PC-9 (cell line): Measurements from ENCODE around the gene SBF2. TPM values are rescaled to one million over a fixed set of nuclear protein-coding genes. Genes with fewer than 3 reads are reported as not detected.
"Not testable (repeated sequence)": the region's sequence is repeated elsewhere in the genome, so short reads cannot be mapped to it uniquely, and the experiment has no call there.

Experiments used
- BruUV-seq: library from RNA; stranded (reverse); fragments of 400-500 nt; replicated peaks from 2 replicates; lab custom pipeline; 2021; lab: Mats Ljungman, UMichigan
- CTCF ChIA-PET: fragments of 300-600 bp; sonication (Branson Sonifier 250); formaldehyde crosslinking; loops from one replicate; lab custom pipeline; 2022; ENCODE audit warnings: antibody characterized with exemption; lab: Charles Lee
- POLR2A ChIA-PET: fragments of 300-600 bp; sonication (Branson Sonifier 250); formaldehyde crosslinking; loops from one replicate; lab custom pipeline; 2022; ENCODE audit warnings: antibody characterized with exemption; ENCODE audit not compliant: unreplicated experiment; lab: Charles Lee
- DNase-seq, 2 experiments: peaks; one replicate each; pipeline versions ENCODE4 v3.0.0 to v3.0.0-alpha.2; 2015 to 2022; ENCODE audit warnings: mixed read lengths in 1 of 2
- H2AFZ ChIP-seq: fragments of 200-600 bp; sonication (generic); 2 replicates; pipeline ENCODE4 v1.8.1; 2017; ENCODE audit warnings: antibody characterized with exemption
- H3F3A ChIP-seq: fragments of 200-600 bp; sonication (generic); 2 replicates; pipeline ENCODE4 v1.8.1; 2017; ENCODE audit warnings: antibody characterized with exemption, mild to moderate bottlenecking, low read depth; ENCODE audit not compliant: insufficient read depth
- H3K27ac ChIP-seq: fragments of 200-600 bp; sonication (generic); 2 replicates; pipeline ENCODE4 v1.6.1; 2016; ENCODE audit warnings: mixed run types
- H3K27me3 ChIP-seq: fragments of 200-600 bp; sonication (generic); 2 replicates; pipeline ENCODE4 v1.6.1; 2016; ENCODE audit warnings: low read depth, mixed run types; ENCODE audit not compliant: insufficient read depth
- H3K36me3 ChIP-seq: fragments of 200-600 bp; sonication (generic); 2 replicates; pipeline ENCODE4 v1.6.1; 2016; ENCODE audit warnings: low read depth, mixed run types
- H3K4me1 ChIP-seq: fragments of 200-600 bp; sonication (generic); replicated peaks from 2 replicates; pipeline ENCODE4 v1.6.1; 2016; ENCODE audit warnings: mixed run types; ENCODE audit not compliant: insufficient read depth
- H3K4me2 ChIP-seq: fragments of 200-600 bp; sonication (generic); 2 replicates; pipeline ENCODE4 v1.6.1; 2017; ENCODE audit warnings: mixed run types
- H3K4me3 ChIP-seq: fragments of 200-600 bp; sonication (generic); 2 replicates; pipeline ENCODE4 v1.6.1; 2016; ENCODE audit warnings: mixed run types
- H3K79me2 ChIP-seq: fragments of 200-600 bp; sonication (generic); 2 replicates; pipeline ENCODE4 v1.6.1; 2017; ENCODE audit warnings: low read depth, mixed run types
- H3K9me2 ChIP-seq: fragments of 200-600 bp; sonication (generic); 2 replicates; pipeline ENCODE4 v1.8.1; 2017; ENCODE audit warnings: mild to moderate bottlenecking; ENCODE audit not compliant: insufficient read depth
- H3K9me3 ChIP-seq: fragments of 200-600 bp; sonication (generic); 2 replicates; pipeline ENCODE4 v1.8.1; 2016; ENCODE audit warnings: low read depth; ENCODE audit not compliant: insufficient read depth
- H4K20me1 ChIP-seq: fragments of 200-600 bp; sonication (generic); 2 replicates; pipeline ENCODE4 v1.8.1; 2017; ENCODE audit not compliant: insufficient read depth
- CTCF ChIP-seq: fragments of 200-600 bp; sonication (generic); conservative IDR thresholded peaks from 2 replicates; pipeline ENCODE4 v1.6.1; 2017; ENCODE audit warnings: mixed run types, antibody characterized with exemption, mild to moderate bottlenecking, moderate library complexity
- EZH2 ChIP-seq: fragments of 200-600 bp; sonication (generic); IDR thresholded peaks from 2 replicates; pipeline ENCODE4 v1.8.0; 2017; ENCODE audit warnings: antibody characterized with exemption, low read depth
- intact Hi-C: fragments of 100-400 bp; cut with micrococcal nuclease; formaldehyde crosslinking; loops from one replicate; pipeline ENCODE4 v1.10.0; 2022; ENCODE audit not compliant: unreplicated experiment
- total RNA-seq: library from RNA; stranded (reverse); gene quantifications from 2 replicates; pipeline ENCODE4 v1.2.3, GENCODE V29; 2021

SBF2 gene
- total RNA-seq, 1 experiment from 2014 or later, result 18.6 TPM

GRCh38 chr11:10134975-10135481, 159.0 kb downstream of the SBF2 start:
- TF ChIP-seq CTCF (no peak), EZH2 (no peak)
- Histone ChIP-seq H2AFZ (no peak overlapping the region), H3K4me1 (0 out of 2 replicates have a peak, but pooled peaks cover 3% of the 10 kb centered on the region), H3K9me2 (no peaks in the 10 kb centered on the region), H3K79me2 (no peaks in the 10 kb centered on the region), H3K4me2 (no peak overlapping the region), H3F3A (no peaks in the 10 kb centered on the region), H3K36me3 (no peaks in the 10 kb centered on the region), H3K27me3 (no peaks in the 10 kb centered on the region), H3K27ac (no peak overlapping the region), H3K4me3 (no peak overlapping the region), H3K9me3 (no peaks in the 10 kb centered on the region), H4K20me1 (no peaks in the 10 kb centered on the region)
- ChIA-PET CTCF (no interaction called here), POLR2A (no interaction called here)
- no peak for DNase-seq
- no TSS peak for BruUV-seq
- intact Hi-C loops, result no loop called here

DNA sequence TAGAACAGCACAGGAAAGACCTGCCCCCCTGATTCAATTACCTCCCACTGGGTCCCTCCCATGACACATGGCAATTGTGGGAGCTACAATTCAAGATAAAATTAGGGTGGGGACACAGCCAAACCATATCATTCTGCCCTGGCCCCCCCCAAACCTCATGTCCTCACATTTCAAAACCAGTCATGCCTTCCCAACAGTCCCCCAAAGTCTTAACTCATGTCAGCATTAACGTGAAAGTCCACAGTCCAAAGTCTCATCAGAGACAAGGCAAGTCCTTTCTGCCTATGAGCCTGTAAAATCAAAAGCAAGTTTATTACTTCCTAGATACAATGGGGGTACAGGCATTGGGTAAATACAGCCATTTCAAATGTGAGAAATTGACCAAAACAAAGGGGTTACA, 159.8 kb downstream of the SBF2 start:
- H3K79me2 ChIP-seq, H3K4me3 ChIP-seq, CTCF ChIA-PET, H3K27me3 ChIP-seq, H3K4me1 ChIP-seq, H3K27ac ChIP-seq, H3K36me3 ChIP-seq, H2AFZ ChIP-seq, H3K9me2 ChIP-seq, H3F3A ChIP-seq, H3K9me3 ChIP-seq, DNase-seq, H3K4me2 ChIP-seq, H4K20me1 ChIP-seq, intact Hi-C loops, BruUV-seq, POLR2A ChIA-PET: not testable (repeated sequence)

DNA sequence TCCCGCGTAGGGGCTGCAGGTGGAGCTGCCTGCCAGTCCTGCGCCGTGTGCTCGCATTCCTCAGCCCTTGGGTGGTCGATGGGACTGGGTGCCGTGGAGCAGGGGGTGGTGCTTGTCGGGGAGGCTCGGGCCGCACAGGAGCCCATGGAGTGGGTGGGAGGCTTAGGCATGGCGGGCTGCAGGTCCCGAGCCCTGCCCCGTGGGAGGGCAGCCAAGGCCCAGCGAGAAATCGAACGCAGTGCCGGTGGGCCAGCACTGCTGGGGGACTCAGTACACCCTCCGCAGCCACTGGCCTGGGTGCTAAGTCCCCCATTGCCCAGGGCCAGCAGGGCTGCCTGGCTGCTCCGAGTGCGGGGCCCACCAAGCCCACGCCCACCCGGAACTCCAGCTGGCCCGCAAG, 160.8 kb downstream of the SBF2 start:
- H3K4me3 ChIP-seq, DNase-seq, H2AFZ ChIP-seq, H3K9me2 ChIP-seq, BruUV-seq, H3K4me2 ChIP-seq, H3K79me2 ChIP-seq, H3K27me3 ChIP-seq, H3F3A ChIP-seq, CTCF ChIA-PET, H4K20me1 ChIP-seq, H3K36me3 ChIP-seq, intact Hi-C loops, POLR2A ChIA-PET, H3K27ac ChIP-seq, H3K9me3 ChIP-seq, H3K4me1 ChIP-seq: not testable (repeated sequence)

- POLR2A ChIA-PET, result no interaction called here
These were observed 163.1 kb downstream of the SBF2 start for GRCh38 chr11:10130875-10131274.

GRCh38 chr11:10129184-10129583, 164.8 kb downstream of the SBF2 start:
- POLR2A ChIA-PET, H3K4me3 ChIP-seq, H3K27ac ChIP-seq, H3K79me2 ChIP-seq, H3F3A ChIP-seq, DNase-seq, H3K27me3 ChIP-seq, H4K20me1 ChIP-seq, H3K36me3 ChIP-seq, intact Hi-C loops, BruUV-seq, H3K4me1 ChIP-seq, CTCF ChIA-PET, H3K9me3 ChIP-seq, H3K4me2 ChIP-seq, H2AFZ ChIP-seq, H3K9me2 ChIP-seq: not testable (repeated sequence)

More at GRCh38 chr11:10130875-10131274, 163.1 kb downstream of the SBF2 start:
- no peaks in the 10 kb centered on the region for H3K4me1 ChIP-seq
- no peak overlapping the region for H3K4me2 ChIP-seq
- H2AFZ ChIP-seq, result no peak overlapping the region
- no peaks in the 10 kb centered on the region for H3K36me3 ChIP-seq
- intact Hi-C loops, result no loop called here
- H4K20me1 ChIP-seq, result no peaks in the 10 kb centered on the region
- BruUV-seq, result no TSS peak
- no peaks in the 10 kb centered on the region for H3K9me2 ChIP-seq
- H3K79me2 ChIP-seq, result no peaks in the 10 kb centered on the region
- no peaks in the 10 kb centered on the region for H3F3A ChIP-seq
- CTCF ChIA-PET, result no interaction called here
- TF ChIP-seq EZH2, result no peak
- no peaks in the 10 kb centered on the region for H3K9me3 ChIP-seq
- H3K4me3 ChIP-seq, result no peak overlapping the region
- no peak for DNase-seq
- no peak overlapping the region for H3K27ac ChIP-seq
- no peaks in the 10 kb centered on the region for H3K27me3 ChIP-seq
